Measurements from ENCODE around the gene GPAM.

GPAM gene

DNA sequence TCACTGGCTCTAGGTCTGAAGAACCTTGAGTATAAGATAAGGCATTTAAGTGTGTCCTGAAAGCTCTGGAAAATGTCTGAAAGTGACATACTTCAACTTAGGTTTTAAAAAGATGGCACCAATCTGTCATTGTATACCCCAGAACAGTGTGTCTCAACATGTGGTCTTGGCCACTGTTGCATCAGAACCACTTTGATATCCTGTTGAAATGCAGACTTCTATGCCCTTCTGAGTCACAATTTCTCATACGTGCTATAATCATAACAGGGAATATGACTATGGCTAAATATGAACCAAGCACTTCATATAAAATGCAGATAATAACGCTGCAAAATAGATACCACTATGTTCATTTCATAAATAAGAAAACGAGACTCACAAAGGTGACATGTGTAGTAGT lies 38.0 kb upstream of the GPAM start:
- DNase-seq (ENCODE audit: low read depth) = no peak
- H3K4me3 ChIP-seq (ENCODE audit: low read length) = no peak overlapping the region
- TF ChIP-seq, protein P1, sequence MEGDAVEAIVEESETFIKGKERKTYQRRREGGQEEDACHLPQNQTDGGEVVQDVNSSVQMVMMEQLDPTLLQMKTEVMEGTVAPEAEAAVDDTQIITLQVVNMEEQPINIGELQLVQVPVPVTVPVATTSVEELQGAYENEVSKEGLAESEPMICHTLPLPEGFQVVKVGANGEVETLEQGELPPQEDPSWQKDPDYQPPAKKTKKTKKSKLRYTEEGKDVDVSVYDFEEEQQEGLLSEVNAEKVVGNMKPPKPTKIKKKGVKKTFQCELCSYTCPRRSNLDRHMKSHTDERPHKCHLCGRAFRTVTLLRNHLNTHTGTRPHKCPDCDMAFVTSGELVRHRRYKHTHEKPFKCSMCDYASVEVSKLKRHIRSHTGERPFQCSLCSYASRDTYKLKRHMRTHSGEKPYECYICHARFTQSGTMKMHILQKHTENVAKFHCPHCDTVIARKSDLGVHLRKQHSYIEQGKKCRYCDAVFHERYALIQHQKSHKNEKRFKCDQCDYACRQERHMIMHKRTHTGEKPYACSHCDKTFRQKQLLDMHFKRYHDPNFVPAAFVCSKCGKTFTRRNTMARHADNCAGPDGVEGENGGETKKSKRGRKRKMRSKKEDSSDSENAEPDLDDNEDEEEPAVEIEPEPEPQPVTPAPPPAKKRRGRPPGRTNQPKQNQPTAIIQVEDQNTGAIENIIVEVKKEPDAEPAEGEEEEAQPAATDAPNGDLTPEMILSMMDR (conservative IDR thresholded peaks at IDR 0.05; ENCODE audit: low read depth, low read length) = no peak

DNA sequence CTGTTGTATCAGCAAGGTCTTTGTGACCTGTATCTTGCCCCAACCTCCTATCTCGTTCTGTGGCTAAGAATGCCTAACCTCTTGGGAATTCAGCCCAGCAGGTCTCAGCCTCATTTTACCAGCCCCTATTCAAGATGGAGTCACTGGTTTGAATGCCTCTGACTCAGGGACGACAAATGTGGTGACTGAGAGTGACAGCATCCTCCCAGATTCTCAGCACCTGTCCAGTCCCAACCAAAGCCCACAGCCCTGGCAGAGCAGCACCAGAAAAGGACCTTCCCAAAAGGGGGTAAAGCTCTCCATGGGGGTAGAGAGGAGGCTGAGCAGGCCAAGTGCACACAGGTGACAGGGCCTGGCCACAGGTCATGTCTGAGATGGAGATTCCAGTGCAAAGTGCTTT lies 35.4 kb upstream of the GPAM start:
- H3K4me3 ChIP-seq (ENCODE audit: low read length) = no peak overlapping the region
- no peak for DNase-seq (ENCODE audit: low read depth)
- TF ChIP-seq, protein P1 (conservative IDR thresholded peaks at IDR 0.05; ENCODE audit: low read depth, low read length) = no peak

DNA sequence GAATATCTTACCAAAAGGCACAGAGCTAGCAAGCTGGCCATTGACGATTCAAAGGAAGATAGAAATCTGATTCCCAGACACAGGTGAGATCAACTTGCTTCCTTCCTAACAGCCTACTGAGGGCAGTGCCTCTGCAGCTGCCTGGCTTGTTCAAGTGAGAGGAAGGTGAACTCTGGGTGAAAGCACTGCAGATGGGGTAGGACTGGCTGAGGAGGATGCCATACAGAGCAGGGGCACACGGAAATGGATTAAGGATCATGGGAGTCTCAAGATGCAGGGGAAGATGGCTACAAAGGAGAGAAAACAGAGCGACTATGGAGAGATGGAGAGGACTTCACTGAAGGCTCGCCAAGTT lies 34.4 kb upstream of the GPAM start:
- no peak for DNase-seq (ENCODE audit: low read depth)
- TF ChIP-seq, protein P1 (conservative IDR thresholded peaks at IDR 0.05; ENCODE audit: low read depth, low read length) = no peak
- no peak overlapping the region for H3K4me3 ChIP-seq (ENCODE audit: low read length)

DNA sequence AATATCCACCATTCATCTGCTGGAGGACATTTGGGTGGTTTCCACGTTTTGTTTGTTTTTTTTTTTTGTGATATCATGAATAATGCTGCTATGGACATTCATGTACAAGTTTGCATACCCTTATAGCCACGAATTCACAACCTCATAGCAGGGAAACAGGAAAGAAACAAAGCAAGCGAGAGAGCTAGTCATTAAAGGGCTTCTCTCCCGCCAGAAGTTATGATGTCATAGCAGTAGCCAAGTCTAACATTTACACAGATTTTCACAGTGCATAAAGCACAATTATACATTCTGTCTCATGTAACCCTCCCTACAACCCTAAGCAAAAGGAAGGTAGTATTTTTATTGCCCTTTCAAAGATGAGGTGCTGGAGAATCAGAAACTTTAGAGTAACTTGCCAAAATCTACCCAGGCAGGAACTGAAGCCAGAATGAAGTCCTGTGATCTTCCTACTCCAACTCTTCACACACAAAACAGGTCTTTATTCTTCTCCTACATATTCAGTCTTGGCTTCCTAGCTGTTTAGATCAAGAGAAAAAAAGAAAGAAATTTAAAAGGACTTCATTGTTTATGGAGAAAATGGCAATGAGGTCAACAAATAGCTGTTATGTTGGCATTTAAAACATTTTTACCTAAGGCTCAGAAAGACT lies 33.9 kb upstream of the GPAM start:
- no peak for DNase-seq (ENCODE audit: low read depth)
- no peak overlapping the region for H3K4me3 ChIP-seq (ENCODE audit: low read length)
- TF ChIP-seq, protein P1 (conservative IDR thresholded peaks at IDR 0.05; ENCODE audit: low read depth, low read length) = no peak

DNA sequence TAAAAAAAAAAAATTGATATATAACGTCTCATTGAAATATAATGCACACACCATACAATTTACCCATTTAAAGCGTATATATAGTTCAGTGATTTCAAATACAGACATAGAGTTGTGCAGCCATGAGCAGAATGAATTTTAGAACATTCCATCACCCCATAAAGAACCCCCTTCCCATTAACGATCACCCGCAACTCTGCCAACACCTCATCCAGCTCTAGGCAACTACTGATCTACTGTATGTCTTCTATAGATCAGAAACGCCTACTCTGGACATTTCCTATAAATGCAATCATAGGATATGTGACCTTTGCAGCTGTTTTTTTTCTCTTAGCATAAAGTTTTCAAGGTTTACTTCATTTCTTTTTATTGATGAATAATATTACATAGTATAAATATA lies 33.4 kb upstream of the GPAM start:
- H3K4me3 ChIP-seq (ENCODE audit: low read length) = no peak overlapping the region
- DNase-seq (ENCODE audit: low read depth) = no peak
- TF ChIP-seq, protein P1 (conservative IDR thresholded peaks at IDR 0.05; ENCODE audit: low read depth, low read length) = no peak

DNA sequence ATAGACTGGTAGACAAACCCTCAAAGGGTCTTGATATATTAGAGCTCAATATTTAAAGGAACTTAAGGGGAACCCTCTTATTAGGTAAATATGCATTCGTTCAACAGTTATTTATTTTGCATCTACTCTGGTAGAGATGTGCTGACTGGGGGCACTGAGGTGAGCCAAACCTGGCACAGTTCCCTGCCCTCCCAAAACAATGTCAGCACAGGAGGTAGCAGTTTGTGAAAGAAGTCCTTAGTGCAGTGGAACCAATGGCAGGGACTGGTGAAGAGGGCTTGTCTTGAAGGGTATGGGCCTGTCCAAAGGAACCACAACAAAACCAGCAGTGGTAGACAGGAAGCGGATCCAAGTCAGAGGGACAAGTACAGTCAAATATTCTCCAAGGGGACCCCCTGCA lies 32.6 kb upstream of the GPAM start:
- DNase-seq (ENCODE audit: low read depth) = no peak
- no peak overlapping the region for H3K4me3 ChIP-seq (ENCODE audit: low read length)
- TF ChIP-seq, protein P1 (conservative IDR thresholded peaks at IDR 0.05; ENCODE audit: low read depth, low read length) = no peak

DNA sequence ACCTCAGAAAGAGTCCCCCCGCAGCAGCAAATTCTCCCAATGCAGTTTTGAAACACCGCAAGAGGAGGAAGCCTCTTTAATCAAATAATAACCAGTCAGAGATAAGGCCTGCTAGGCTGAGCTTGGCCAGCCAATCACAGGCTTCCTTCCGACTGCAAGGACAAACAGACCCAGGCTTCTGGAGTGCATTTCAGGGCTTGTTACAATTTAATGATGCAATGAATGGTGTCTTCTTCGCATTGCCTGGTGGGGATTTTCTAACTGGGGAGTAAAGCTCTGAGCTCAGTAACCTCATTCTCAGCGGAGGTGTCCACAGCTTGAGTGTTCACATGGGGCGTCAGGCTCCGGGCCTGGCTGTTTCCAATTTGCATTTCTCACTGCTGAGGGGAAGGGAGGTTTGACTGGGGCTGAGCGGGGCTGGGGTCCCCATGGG lies 31.8 kb upstream of the GPAM start:
- H3K4me3 ChIP-seq (ENCODE audit: low read length) = no peak overlapping the region
- TF ChIP-seq, protein P1 (conservative IDR thresholded peaks at IDR 0.05; ENCODE audit: low read depth, low read length) = no peak
- no peak for DNase-seq (ENCODE audit: low read depth)
